Peyer's patch (tissue), 4 donors: ENCODE data around the gene CD44. TPM values are rescaled to one million over a fixed set of nuclear protein-coding genes. Genes with fewer than 3 reads are reported as not detected.
A peak's percentile ranks its signal among the peaks of the same experiment; 100 is the strongest.
"Not testable (repeated sequence)": the region's sequence is repeated elsewhere in the genome, so short reads cannot be mapped to it uniquely, and the experiment has no call there.

Source experiments
- DNase-seq, 3 donors: peaks; one replicate each; pipeline ENCODE4 v3.0.0-alpha.2; 2017 to 2019
- H3K27ac ChIP-seq, 4 donors: fragments of 200-600 bp; sonication (generic); one replicate each; pipeline ENCODE4 v1.5.1; 2016 to 2019
- H3K27me3 ChIP-seq, 2 donors: fragments of 200-600 bp; sonication (generic); one replicate each; pipeline ENCODE4 v1.5.1; 2019
- H3K36me3 ChIP-seq, 3 donors: fragments of 200-600 bp; sonication (generic); one replicate each; pipeline ENCODE4 v1.5.1; 2016 to 2019
- H3K4me1 ChIP-seq, 4 donors: fragments of 200-600 bp; sonication (generic); one replicate each; pipeline ENCODE4 v1.5.1; 2016 to 2019
- H3K4me3 ChIP-seq, 4 donors: fragments of 200-600 bp; sonication (generic); 1 replicate in 3 of 4; 2 replicates in 1 of 4; pipeline ENCODE4 v1.5.1; 2016 to 2019; ENCODE audit warnings: mild to moderate bottlenecking in 1 of 4
- H3K9me3 ChIP-seq, 4 donors: fragments of 200-600 bp; sonication (generic); one replicate each; pipeline ENCODE4 v1.5.1; 2016 to 2019; ENCODE audit warnings: mild to moderate bottlenecking in 1 of 4
- POLR2A ChIP-seq, 2 donors: fragments of 450-650 bp; IDR thresholded peaks; one replicate each; pipeline ENCODE4 v1.5.1; 2017; ENCODE audit warnings: antibody characterized with exemption in 2 of 2, mild to moderate bottlenecking in 2 of 2, moderate library complexity in 2 of 2
- total RNA-seq, 4 donors: library from RNA; depleted of rRNA; stranded (reverse); fragments of >200 nt; gene quantifications; one replicate each; pipeline ENCODE4 v1.1.0, GENCODE V29; 2016
- TF ChIP-seq, protein P1 (sequence below), 6 experiments: fragments of 450-650 bp in 4 of 6; fragments of 200-600 bp in 2 of 6; sonication (generic) in 1 of 6; IDR thresholded peaks; one replicate each; pipeline ENCODE4 v1.5.1; 2017 to 2019; ENCODE audit warnings: antibody characterized with exemption in 6 of 6, mild to moderate bottlenecking in 3 of 6, moderate library complexity in 1 of 6

The CD44 gene
- total RNA-seq, result 100 to 1,000 TPM in 3 of 4 donors, 10 to 100 TPM in 1; 71.6 to 412 (median 130) TPM

DNA sequence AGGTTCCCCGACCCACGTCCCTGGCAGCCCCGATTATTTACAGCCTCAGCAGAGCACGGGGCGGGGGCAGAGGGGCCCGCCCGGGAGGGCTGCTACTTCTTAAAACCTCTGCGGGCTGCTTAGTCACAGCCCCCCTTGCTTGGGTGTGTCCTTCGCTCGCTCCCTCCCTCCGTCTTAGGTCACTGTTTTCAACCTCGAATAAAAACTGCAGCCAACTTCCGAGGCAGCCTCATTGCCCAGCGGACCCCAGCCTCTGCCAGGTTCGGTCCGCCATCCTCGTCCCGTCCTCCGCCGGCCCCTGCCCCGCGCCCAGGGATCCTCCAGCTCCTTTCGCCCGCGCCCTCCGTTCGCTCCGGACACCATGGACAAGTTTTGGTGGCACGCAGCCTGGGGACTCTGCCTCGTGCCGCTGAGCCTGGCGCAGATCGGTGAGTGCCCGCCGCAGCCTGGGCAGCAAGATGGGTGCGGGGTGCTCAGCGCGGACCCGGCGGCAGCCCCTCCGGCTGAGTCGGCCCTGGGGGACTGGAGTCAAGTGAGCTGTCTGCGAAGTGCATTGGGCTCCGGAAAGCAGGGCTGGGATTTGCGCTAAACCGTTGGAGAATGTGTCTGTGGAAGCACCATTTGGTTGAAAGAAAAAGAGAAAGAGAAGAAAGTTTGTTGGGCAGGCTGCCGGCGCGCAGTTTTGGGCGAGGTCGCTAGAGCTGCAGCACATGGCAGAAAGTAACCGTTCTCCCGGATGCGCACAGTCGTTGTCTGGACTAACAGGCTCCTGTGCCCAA is at the start of gene CD44:
CD44 (plus strand) TSS at position 229 of the 779 bp plus-strand sequence; CDS start at position 362, 133 bp downstream.
- Histone ChIP-seq H3K27ac (peak within 1 kb of the TSS; percentile 91 to 96 (median 93)), H3K4me1 (peaks cover 0 to 35% (median 20%) of the 10 kb centered on the region in 4 donors), H3K36me3 (no peaks in the 10 kb centered on the region), H3K27me3 (no peaks in the 10 kb centered on the region), H3K4me3 (peak within 1 kb of the TSS; percentile 65 to 86 (median 78)), H3K9me3 (no peaks in the 10 kb centered on the region)
- TF ChIP-seq POLR2A (IDR thresholded peaks at IDR 0.05), result peak; percentile 35 to 42
- TF ChIP-seq, protein P1, sequence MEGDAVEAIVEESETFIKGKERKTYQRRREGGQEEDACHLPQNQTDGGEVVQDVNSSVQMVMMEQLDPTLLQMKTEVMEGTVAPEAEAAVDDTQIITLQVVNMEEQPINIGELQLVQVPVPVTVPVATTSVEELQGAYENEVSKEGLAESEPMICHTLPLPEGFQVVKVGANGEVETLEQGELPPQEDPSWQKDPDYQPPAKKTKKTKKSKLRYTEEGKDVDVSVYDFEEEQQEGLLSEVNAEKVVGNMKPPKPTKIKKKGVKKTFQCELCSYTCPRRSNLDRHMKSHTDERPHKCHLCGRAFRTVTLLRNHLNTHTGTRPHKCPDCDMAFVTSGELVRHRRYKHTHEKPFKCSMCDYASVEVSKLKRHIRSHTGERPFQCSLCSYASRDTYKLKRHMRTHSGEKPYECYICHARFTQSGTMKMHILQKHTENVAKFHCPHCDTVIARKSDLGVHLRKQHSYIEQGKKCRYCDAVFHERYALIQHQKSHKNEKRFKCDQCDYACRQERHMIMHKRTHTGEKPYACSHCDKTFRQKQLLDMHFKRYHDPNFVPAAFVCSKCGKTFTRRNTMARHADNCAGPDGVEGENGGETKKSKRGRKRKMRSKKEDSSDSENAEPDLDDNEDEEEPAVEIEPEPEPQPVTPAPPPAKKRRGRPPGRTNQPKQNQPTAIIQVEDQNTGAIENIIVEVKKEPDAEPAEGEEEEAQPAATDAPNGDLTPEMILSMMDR (IDR thresholded peaks at IDR 0.05), result no peak
- DNase-seq, result peak; percentile 81 to 89 (median 85)

DNA sequence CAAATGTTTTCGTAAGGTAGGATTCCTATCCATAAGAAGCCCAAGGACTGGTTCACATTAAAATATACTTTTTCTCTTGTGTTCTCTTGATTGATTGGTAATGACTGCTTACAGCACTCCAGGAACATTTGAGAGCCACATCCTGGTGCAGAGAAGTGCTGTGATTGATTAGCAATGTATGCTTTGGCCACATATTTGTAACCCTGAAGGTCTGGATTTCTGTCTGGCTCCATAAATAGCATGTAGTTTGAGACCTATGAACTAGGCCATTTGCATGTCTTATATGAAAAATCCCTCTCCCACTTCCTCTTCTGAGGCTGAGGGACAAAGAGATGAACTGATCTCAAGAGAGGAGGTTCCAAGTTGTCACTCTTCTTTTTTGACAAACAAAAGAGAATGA is 49.3 kb upstream of the CD44 start:
- DNase-seq, result no peak
- Histone ChIP-seq H3K4me1 (peaks cover 0 to 24% (median 3%) of the 10 kb centered on the region in 4 donors), H3K4me3 (no peak overlapping the region), H3K36me3 (no peaks in the 10 kb centered on the region), H3K27me3 (no peaks in the 10 kb centered on the region), H3K27ac (peak overlapping the region in 1 of 4 donors; percentile 57), H3K9me3 (no peaks in the 10 kb centered on the region)
- TF ChIP-seq, protein P1 (IDR thresholded peaks at IDR 0.05), result no peak
- no peak for TF ChIP-seq POLR2A (IDR thresholded peaks at IDR 0.05)

DNA sequence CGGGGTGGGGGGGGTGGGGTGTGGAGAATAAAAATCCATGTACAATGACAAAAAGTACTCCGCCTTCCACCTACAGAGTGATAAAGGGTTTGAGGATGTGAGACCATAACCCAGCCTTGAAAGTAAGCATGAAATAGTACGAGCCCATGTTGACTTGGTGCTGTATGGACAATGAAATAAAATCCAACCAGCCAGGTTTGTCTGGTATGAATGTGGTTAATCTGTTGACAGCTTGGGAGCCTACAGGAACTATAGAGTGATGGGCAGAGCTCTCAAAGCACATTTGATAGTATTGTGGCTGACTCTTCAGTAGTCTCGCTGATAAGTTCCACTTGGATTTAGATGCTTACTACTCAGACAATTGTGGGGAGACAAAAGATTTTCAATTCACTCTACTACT is 48.8 kb upstream of the CD44 start:
- TF ChIP-seq, protein P1 (IDR thresholded peaks at IDR 0.05), result no peak
- TF ChIP-seq POLR2A (IDR thresholded peaks at IDR 0.05), result no peak
- Histone ChIP-seq H3K4me1 (peaks cover 0 to 24% (median 3%) of the 10 kb centered on the region in 4 donors), H3K27me3 (no peaks in the 10 kb centered on the region), H3K27ac (peak overlapping the region in 1 of 4 donors; percentile 57), H3K4me3 (no peak overlapping the region), H3K9me3 (no peaks in the 10 kb centered on the region), H3K36me3 (no peaks in the 10 kb centered on the region)
- no peak for DNase-seq

DNA sequence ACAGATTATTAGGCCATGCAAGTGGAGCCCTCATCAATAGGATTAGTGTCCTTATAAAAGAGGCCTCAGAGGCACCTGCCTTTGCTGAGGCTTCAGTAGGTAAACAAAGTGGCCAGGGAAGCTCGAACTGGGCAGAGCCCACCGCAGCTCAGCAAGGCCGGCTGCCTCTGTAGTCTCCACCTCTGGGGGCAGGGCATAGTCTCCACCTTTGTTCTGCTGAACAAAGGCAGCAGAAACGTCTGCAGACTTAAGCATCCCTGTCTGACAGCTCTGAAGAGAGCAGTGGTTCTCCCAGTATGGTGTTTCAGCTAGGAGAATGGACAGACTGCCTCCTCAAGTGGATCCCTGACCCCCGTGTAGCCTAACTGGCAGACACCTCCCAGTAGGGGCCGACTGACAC is 48.0 kb upstream of the CD44 start:
- peaks cover 0 to 24% (median 3%) of the 10 kb centered on the region in 4 donors for H3K4me1 ChIP-seq
- not testable (repeated sequence) for H3K27me3 ChIP-seq, H3K36me3 ChIP-seq, DNase-seq, H3K9me3 ChIP-seq, H3K4me3 ChIP-seq, H3K27ac ChIP-seq

DNA sequence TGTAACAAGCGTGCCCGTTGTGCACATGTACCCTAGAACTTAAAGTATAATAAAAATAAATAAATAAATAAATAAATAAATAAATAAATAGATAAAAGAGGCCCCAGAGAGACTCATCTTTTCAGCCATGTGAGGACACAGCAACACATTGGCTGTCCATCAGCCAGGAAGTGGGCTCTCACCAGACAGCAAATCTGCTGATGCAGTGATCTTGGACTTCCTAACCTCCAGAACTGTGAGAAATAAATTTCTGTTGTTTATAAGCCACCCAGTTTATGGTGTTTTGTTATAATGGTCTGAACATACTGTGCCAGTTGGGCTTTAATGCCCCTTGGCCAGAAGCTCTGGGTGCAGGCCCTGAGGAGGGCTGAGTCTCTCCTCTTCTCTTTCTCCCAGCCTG is 42.2 kb upstream of the CD44 start:
- no peaks in the 10 kb centered on the region for H3K27me3 ChIP-seq
- no peak for DNase-seq
- TF ChIP-seq, protein P1 (IDR thresholded peaks at IDR 0.05), result no peak
- no peak for TF ChIP-seq POLR2A (IDR thresholded peaks at IDR 0.05)
- H3K4me3 ChIP-seq, result no peak overlapping the region
- H3K27ac ChIP-seq, result no peak overlapping the region
- no peaks in the 10 kb centered on the region for H3K36me3 ChIP-seq
- no peaks in the 10 kb centered on the region for H3K4me1 ChIP-seq
- no peaks in the 10 kb centered on the region for H3K9me3 ChIP-seq

DNA sequence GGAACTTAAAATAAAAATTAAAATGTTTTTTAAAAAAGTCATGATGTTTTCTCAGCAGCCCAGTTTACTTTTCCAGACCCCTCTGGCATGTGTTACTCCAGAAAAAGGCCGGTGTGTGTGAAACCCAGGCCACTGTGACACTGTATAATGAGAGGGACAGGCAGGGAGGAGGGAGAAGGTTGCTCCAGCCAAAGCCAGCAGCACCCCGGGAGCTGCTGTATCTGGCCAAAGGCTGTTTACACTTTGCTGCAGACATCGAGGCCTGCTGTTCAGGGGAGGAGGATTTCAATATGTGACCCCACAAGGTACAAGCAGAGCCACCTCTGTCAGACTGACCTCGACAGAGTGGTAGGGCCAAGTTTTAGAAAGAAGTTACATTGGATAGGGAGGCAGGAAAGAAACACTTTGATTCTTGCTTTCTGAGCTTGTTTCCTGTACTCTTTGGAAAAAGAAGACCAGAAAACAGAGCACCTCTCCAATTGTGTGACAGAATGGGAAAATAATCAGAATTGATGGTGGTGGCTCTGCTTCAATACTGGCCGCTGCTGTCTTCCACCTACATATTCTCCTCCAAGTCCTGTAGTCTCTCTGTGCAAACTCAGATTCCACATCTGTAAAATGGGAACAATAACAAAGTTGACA is 41.0 kb upstream of the CD44 start:
- peak overlapping the region in 1 of 4 donors; percentile 75 for H3K27ac ChIP-seq
- no peaks in the 10 kb centered on the region for H3K27me3 ChIP-seq
- no peak overlapping the region for H3K4me3 ChIP-seq
- DNase-seq, result no peak
- H3K9me3 ChIP-seq, result no peaks in the 10 kb centered on the region
- H3K36me3 ChIP-seq, result no peaks in the 10 kb centered on the region
- no peak for TF ChIP-seq POLR2A (IDR thresholded peaks at IDR 0.05)
- TF ChIP-seq, protein P1 (IDR thresholded peaks at IDR 0.05), result no peak
- no peaks in the 10 kb centered on the region for H3K4me1 ChIP-seq
